ENCODE data around the gene CRYGN.

Gene CRYGN

GRCh38 chr7:151405056-151405455, 34.9 kb downstream of the CRYGN start:
- no peak for DNase-seq

- no peak for DNase-seq
These were observed 35.5 kb downstream of the CRYGN start for GRCh38 chr7:151404216-151405011.

- no peak for DNase-seq
These were observed 36.2 kb downstream of the CRYGN start for GRCh38 chr7:151403764-151404163.

GRCh38 chr7:151402029-151402835, 37.7 kb downstream of the CRYGN start:
- DNase-seq = no peak

- DNase-seq = no peak
These were observed 39.2 kb downstream of the CRYGN start for GRCh38 chr7:151400626-151401315.

GRCh38 chr7:151399906-151400305, 40.0 kb downstream of the CRYGN start:
- no peak for DNase-seq

GRCh38 chr7:151399305-151399601, 40.7 kb downstream of the CRYGN start:
- DNase-seq = no peak

- DNase-seq = no peak
These were observed 41.3 kb downstream of the CRYGN start for GRCh38 chr7:151398446-151399304.

- no peak for DNase-seq
These were observed 42.9 kb downstream of the CRYGN start for GRCh38 chr7:151397026-151397425.

GRCh38 chr7:151396328-151396970, 43.5 kb downstream of the CRYGN start:
- DNase-seq = no peak

- DNase-seq = no peak
These were observed 44.9 kb downstream of the CRYGN start for GRCh38 chr7:151395036-151395367.

- DNase-seq = no peak
These were observed 45.6 kb downstream of the CRYGN start for GRCh38 chr7:151394076-151395035.

- no peak for DNase-seq
These were observed 46.6 kb downstream of the CRYGN start for GRCh38 chr7:151393031-151393977.

- no peak for DNase-seq
These were observed 47.5 kb downstream of the CRYGN start for GRCh38 chr7:151392426-151392825.

- DNase-seq = no peak
These were observed 47.9 kb downstream of the CRYGN start for GRCh38 chr7:151392002-151392401.

GRCh38 chr7:151391358-151391730, 48.6 kb downstream of the CRYGN start:
- DNase-seq = no peak

GRCh38 chr7:151390598-151391357, 49.2 kb downstream of the CRYGN start:
- no peak for DNase-seq

- DNase-seq = no peak
These were observed 50.0 kb downstream of the CRYGN start for GRCh38 chr7:151389768-151390597.
